ENCODE data around the gene PCDHGA5. TPM values are rescaled to one million over a fixed set of nuclear protein-coding genes. Genes with fewer than 3 reads are reported as not detected.

PCDHGA5 gene
- total RNA-seq, 4 donors from 2014 or later, result 8.2 to 13.2 (median 12.1) TPM

GRCh38 chr5:141351591-141351990 lies 12.4 kb upstream of the PCDHGA5 start:
- peaks cover 0 to 99% (median 44%) of the 10 kb centered on the region in 4 donors for H3K9me3 ChIP-seq
- H3K36me3 ChIP-seq, result peaks cover 0 to 36% (median 0%) of the 10 kb centered on the region in 3 donors
- H3K4me3 ChIP-seq, result no peak overlapping the region
- no peak for DNase-seq (ENCODE audit: low spot score in 2 of 2)
- H3K27ac ChIP-seq, result no peak overlapping the region
- H3K27me3 ChIP-seq, result no peaks in the 10 kb centered on the region
- WGBS, 2 donors, result 44 to 49% methylated on average over 6 to 8 of the region's 36 CpGs
- TF ChIP-seq EP300 (IDR thresholded peaks at IDR 0.05) (no peak), POLR2A (IDR thresholded peaks at IDR 0.05) (no peak), CTCF (IDR thresholded peaks at IDR 0.05) (no peak)
- no peaks in the 10 kb centered on the region for H3K4me1 ChIP-seq

- Histone ChIP-seq H3K36me3 (peaks cover 0 to 40% (median 0%) of the 10 kb centered on the region in 3 donors), H3K27ac (no peak within 1 kb of the TSS), H3K4me1 (no peaks in the 10 kb centered on the region), H3K9me3 (peaks cover 0 to 99% (median 42%) of the 10 kb centered on the region in 4 donors), H3K4me3 (peak within 1 kb of the TSS in 2 of 4 donors; percentile 9 to 43), H3K27me3 (no peaks in the 10 kb centered on the region)
- WGBS, 2 donors, result 15 to 24% methylated on average over 29 of the region's 29 CpGs
- TF ChIP-seq CTCF (IDR thresholded peaks at IDR 0.05), result peak in 4 of 5 experiments; percentile 13 to 27 (median 18)
- TF ChIP-seq POLR2A (IDR thresholded peaks at IDR 0.05), result no peak
- no peak for DNase-seq (ENCODE audit: low spot score in 2 of 2)
These were observed 9.0 kb upstream of the PCDHGA5 start, which contains the start of gene PCDHGA4 for GRCh38 chr5:141354900-141355469. Gene PCDHGA4 (plus strand): TSS chr5:141355021. CDS start chr5:141355108, 87 bp downstream.

GRCh38 chr5:141355641-141356040 lies 8.3 kb upstream of the PCDHGA5 start:
- Histone ChIP-seq H3K27ac (no peak overlapping the region), H3K36me3 (peaks cover 0 to 37% (median 0%) of the 10 kb centered on the region in 3 donors), H3K4me1 (no peaks in the 10 kb centered on the region), H3K4me3 (no peak overlapping the region), H3K9me3 (peaks cover 0 to 99% (median 44%) of the 10 kb centered on the region in 4 donors), H3K27me3 (no peaks in the 10 kb centered on the region)
- no peak for TF ChIP-seq CTCF (IDR thresholded peaks at IDR 0.05)
- no peak for TF ChIP-seq EP300 (IDR thresholded peaks at IDR 0.05)
- no peak for DNase-seq (ENCODE audit: low spot score in 2 of 2)
- 59% methylated on average over 24 of the region's 24 CpGs for WGBS, 2 donors

- Histone ChIP-seq H3K4me1 (no peaks in the 10 kb centered on the region), H3K4me3 (no peak overlapping the region), H3K27me3 (no peaks in the 10 kb centered on the region), H3K36me3 (peaks cover 0 to 38% (median 0%) of the 10 kb centered on the region in 3 donors), H3K27ac (no peak overlapping the region), H3K9me3 (peaks cover 0 to 99% (median 46%) of the 10 kb centered on the region in 4 donors)
- 74 to 75% methylated on average over 5 of the region's 5 CpGs for WGBS, 2 donors
- no peak for TF ChIP-seq EP300 (IDR thresholded peaks at IDR 0.05)
- no peak for TF ChIP-seq CTCF (IDR thresholded peaks at IDR 0.05)
- TF ChIP-seq POLR2A (IDR thresholded peaks at IDR 0.05), result no peak
- DNase-seq (ENCODE audit: low spot score in 2 of 2), result no peak
These were observed 7.8 kb upstream of the PCDHGA5 start for GRCh38 chr5:141356133-141356532.

- TF ChIP-seq EP300 (IDR thresholded peaks at IDR 0.05), result no peak
- TF ChIP-seq POLR2A (IDR thresholded peaks at IDR 0.05), result no peak
- TF ChIP-seq CTCF (IDR thresholded peaks at IDR 0.05), result no peak
- peaks cover 0 to 99% (median 47%) of the 10 kb centered on the region in 4 donors for H3K9me3 ChIP-seq
- no peak for DNase-seq (ENCODE audit: low spot score in 2 of 2)
- no peak overlapping the region for H3K27ac ChIP-seq
- no peaks in the 10 kb centered on the region for H3K27me3 ChIP-seq
- no peak overlapping the region for H3K4me3 ChIP-seq
- WGBS, 2 donors, result 52 to 53% methylated on average over 16 of the region's 19 CpGs
- H3K4me1 ChIP-seq, result no peaks in the 10 kb centered on the region
- peaks cover 0 to 44% (median 0%) of the 10 kb centered on the region in 3 donors for H3K36me3 ChIP-seq
These were observed 7.0 kb upstream of the PCDHGA5 start for GRCh38 chr5:141356950-141357349.
